Measurements from ENCODE around the gene SPSB1.

The SPSB1 gene

GRCh38 chr1:9246841-9247785 lies 45.6 kb upstream of the SPSB1 start:
- POLR2A ChIA-PET = no interaction called here

GRCh38 chr1:9247894-9248293 lies 44.8 kb upstream of the SPSB1 start:
- Histone ChIP-seq H3K4me3 (ENCODE audit: low read depth, low read length) (no peak overlapping the region), H3K36me3 (ENCODE audit: control insufficient read depth in 2 of 2, insufficient read depth in 1 of 2, low read length in 2 of 2) (peaks cover 0 to 43% of the 10 kb centered on the region in 2 experiments; a peak in 1 of 3 replicates), H3K9me3 (ENCODE audit: control insufficient read depth, insufficient read depth, low read depth, low read length) (no peaks in the 10 kb centered on the region), H3K4me1 (ENCODE audit: control insufficient read depth, insufficient read depth, low read length) (no peaks in the 10 kb centered on the region), H3K27ac (ENCODE audit: extremely low read depth, low read depth, low read length) (no peak overlapping the region)
- ChIA-PET CTCF (interaction anchor here (1.2 kb wide), 1 partner anchor 136 kb away, joined by 3 read pairs; no protein-coding TSS in a partner anchor), POLR2A (no interaction called here)
- no peak for TF ChIP-seq ZNF114 (tag by site-specific recombination; IDR thresholded peaks at IDR 0.05)
- TF ChIP-seq TCF7L2 (IDR thresholded peaks at IDR 0.05; ENCODE audit: borderline replicate concordance, low read depth, low read length) = no peak
- TF ChIP-seq ZNF654 (tag by site-specific recombination; IDR thresholded peaks at IDR 0.05; ENCODE audit: low read depth) = no peak
- TF ChIP-seq KLF17 (tag by site-specific recombination; IDR thresholded peaks at IDR 0.05) = no peak
- TF ChIP-seq PBX3 (CRISPR knock-in tag; IDR thresholded peaks at IDR 0.05) = no peak
- no peak for TF ChIP-seq ZNF549 (tag by site-specific recombination; IDR thresholded peaks at IDR 0.05)
- no peak for TF ChIP-seq ZNF501 (tag by site-specific recombination; IDR thresholded peaks at IDR 0.05)
- TF ChIP-seq ZNF785 (tag by site-specific recombination; IDR thresholded peaks at IDR 0.05) = no peak
- TF ChIP-seq ZNF341 (tag by site-specific recombination; IDR thresholded peaks at IDR 0.05; ENCODE audit: low read depth) = no peak

More at GRCh38 chr1:9246841-9247785, 45.6 kb upstream of the SPSB1 start:
- Histone ChIP-seq H3K9me3 (ENCODE audit: control insufficient read depth, insufficient read depth, low read depth, low read length) (no peaks in the 10 kb centered on the region), H3K36me3 (ENCODE audit: control insufficient read depth in 2 of 2, insufficient read depth in 1 of 2, low read length in 2 of 2) (peaks cover 0 to 43% of the 10 kb centered on the region in 2 experiments; a peak in 1 of 3 replicates), H3K27ac (ENCODE audit: extremely low read depth, low read depth, low read length) (no peak overlapping the region), H3K4me3 (ENCODE audit: low read depth, low read length) (no peak overlapping the region), H3K4me1 (ENCODE audit: control insufficient read depth, insufficient read depth, low read length) (no peaks in the 10 kb centered on the region)
- TF ChIP-seq ZFP37 (tag by site-specific recombination; IDR thresholded peaks at IDR 0.05) = no peak
- no peak for TF ChIP-seq PRDM10 (tag by site-specific recombination; IDR thresholded peaks at IDR 0.05)
- no peak for TF ChIP-seq ZNF560 (tag by site-specific recombination; IDR thresholded peaks at IDR 0.05; ENCODE audit: borderline replicate concordance)
- CTCF ChIA-PET = interaction anchor here (0.8 kb wide), 1 partner anchor 248 kb away, joined by 3 read pairs; no protein-coding TSS in a partner anchor
